HG03520 (cell line): Measurements from ENCODE around the gene FCHO1.
"Not testable (repeated sequence)": the region's sequence is repeated elsewhere in the genome, so short reads cannot be mapped to it uniquely, and the experiment has no call there.

Experiments used
- ATAC-seq: cut with Tn5 transposase; IDR thresholded peaks from one replicate; pipeline ENCODE4 v1.9.1; 2021; ENCODE audit warnings: mild to moderate bottlenecking, moderate library complexity; ENCODE audit not compliant: unreplicated experiment

Gene FCHO1

DNA sequence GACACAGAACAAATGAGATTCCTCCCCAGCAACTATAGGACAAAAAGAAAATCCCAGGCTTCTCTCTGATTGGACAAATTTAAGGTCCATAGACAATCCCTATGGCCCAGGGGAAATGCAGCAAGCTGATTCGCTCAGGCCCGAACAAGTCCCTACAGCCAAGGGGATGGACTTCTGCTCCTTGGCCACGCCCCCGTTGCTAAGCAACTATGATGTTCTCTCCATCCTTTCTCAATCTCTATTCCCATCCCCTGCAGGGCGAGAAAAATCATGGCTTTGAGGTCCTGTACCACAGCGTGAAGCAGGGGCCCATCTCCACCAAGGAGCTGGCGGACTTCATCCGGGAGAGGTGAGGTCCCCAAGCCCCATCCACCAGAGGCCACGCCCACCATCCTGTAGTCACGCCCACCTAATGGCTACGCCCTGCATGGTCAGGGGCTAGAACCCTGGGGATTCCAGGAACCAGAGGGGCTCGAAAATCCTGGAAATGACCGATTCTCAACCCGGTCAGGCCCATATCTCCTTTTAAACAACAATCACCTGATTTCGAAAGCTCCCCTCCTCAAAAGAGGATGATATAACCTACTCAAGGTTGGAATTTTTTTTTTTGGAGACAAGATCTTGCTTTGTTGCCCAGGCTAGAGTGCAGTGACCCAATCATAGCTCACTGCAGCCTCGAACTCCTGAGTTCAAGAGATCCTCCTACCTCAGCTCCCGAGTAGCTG is 11.4 kb downstream of the FCHO1 start:
- ATAC-seq = no peak

DNA sequence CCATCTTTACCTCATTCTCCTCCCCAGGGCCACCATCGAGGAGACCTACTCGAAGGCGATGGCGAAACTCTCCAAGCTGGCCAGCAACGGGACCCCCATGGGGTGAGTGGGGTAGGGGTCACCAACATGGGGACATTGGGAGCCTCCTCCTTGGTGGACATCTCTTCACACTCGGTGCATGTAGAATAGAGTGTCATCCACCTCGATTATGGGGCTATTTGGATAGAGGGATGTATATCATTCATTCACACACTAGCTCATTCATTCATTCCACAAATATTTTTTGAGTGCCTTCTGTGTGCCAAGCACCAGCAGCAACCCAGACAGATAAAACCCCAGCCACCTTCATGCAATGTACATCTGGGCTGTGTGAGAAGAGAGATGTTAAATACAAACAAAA is 13.1 kb downstream of the FCHO1 start:
- ATAC-seq = no peak

DNA sequence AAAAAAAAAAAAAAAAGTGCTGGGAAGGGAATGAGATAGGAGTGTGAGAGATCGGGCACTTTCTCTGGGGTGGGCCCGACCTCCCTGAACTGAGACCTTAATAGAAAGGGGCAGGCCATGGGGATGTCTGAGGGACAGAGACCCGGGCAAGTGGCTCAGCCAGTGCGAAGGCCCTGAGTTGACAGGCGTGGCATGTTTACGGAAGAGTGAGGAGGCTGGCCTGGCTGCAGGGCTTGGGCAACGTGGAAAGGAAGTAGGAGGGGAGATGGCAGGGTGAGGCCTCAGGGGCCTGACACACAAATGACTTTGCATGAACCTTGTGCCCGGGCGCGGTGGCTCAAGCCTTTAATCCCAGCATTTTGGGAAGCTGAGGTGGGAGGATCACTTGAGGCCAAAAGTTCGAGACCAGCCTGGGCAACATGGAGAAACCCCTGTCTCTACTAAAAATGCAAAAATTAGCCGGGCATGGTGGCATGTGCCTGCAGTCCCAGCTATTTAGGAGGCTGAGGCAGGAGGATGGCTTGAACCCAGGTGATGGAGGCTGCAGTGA is 13.9 kb downstream of the FCHO1 start:
- ATAC-seq = no peak

DNA sequence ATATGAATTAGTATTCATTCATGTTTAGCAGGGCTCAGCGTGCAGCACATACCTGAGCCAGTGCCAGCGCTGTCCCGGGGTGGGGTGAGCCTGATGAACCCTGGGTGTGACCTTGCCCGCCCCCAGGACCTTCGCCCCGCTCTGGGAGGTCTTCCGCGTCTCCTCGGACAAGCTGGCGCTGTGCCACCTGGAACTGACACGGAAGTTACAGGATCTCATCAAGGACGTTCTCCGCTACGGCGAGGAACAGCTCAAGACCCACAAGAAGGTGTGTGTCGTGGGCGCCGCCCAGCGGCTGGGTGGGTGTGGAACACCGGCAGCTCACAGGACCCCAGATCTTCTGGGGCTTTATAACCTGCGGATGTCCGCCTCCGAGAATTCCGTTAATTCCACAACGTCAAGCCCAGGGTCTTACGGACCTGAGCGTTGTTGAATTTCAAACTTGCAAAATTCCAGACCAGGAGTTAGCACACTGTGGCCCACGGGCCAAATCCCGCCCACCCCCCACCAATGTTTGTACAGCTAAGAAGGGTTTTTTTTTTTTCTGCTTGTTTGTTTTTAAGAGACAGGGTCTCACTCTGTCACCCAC is 15.4 kb downstream of the FCHO1 start:
- ATAC-seq = no peak

DNA sequence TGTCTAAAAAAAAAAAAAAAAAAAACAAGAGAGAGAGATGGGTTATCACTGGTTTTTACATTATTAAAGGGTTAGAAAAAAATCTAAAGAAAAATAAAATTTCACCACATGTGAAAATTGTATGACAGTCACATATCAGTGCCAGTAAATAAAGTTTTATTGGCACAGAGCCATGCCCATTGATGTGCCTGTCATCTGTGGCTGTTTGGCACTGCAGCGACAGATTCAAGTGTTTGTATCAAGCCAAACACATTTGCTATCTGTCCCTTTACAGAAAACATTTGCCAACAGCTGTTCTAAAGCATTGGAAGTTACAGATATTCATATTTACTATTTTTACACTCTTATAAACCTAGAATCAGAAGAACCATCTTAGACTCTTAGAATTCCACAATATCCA is 16.3 kb downstream of the FCHO1 start:
- ATAC-seq = no peak

DNA sequence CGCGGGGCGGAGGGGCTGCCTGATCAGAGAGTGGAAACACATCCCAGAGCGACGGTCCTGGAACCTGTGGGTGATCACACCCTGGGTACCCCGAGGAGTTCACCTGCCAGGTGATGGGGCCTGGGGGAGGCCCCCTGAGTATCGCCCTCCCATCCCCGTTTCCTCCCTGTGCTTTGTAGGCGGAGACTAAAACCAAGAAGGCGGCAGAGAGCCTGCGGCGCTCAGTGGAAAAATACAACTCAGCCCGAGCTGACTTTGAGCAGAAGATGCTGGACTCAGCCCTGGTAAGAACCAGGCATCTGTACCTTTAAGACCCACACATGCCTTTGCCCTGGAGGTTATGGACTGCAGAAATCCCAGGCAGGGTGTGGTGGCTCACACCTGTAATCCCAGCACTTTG is 19.3 kb downstream of the FCHO1 start:
- ATAC-seq = no peak

DNA sequence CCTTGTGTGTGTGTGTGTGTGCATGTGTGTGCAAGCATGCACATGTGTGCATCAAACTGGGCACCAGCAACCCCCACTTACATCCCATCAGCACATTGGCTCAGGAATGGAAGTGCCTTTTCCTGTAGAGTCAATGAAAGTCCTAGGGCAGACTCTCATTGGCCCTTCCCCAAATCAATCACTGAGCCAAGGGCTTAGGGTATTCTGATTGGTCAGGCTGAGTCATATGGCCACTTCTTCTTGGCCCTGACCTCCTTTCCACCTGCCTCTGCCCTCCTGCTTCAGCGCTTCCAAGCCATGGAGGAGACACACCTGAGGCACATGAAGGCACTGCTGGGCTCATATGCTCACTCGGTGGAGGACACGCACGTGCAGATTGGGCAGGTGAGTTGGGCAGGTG is 20.9 kb downstream of the FCHO1 start:
- ATAC-seq = no peak

DNA sequence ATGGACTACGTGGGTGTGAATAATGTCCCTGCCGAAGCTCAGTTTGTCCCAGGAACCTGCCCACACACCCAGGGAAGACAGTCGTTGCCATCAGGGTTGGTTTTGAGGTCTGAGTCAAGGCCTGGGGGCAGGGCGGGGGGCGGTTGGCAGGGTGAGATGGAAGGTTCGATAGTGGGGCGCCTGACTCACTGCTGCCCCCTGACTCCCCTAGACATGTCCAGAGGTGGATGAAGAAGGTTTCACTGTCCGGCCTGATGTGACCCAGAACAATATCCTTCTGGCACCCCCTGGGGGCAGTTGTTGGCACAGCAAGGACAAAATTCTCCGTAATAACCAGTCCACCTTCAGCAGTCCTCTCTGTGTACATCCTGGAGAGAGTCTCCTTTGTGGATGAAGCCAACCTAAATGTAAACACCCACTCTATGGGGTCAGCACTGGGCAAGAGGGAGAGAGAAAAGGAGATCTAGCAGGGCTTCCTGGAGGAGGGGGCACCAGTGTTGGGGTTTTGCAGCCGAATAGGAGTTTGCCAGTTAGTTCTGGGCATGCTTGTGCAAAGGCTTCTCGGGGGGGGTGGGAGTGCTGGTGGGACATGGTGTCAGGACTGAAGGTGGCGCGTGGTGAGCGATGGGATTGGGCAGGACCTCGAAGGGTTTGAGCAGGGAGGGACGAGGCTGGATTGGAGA is 24.1 kb downstream of the FCHO1 start:
- ATAC-seq = no peak

DNA sequence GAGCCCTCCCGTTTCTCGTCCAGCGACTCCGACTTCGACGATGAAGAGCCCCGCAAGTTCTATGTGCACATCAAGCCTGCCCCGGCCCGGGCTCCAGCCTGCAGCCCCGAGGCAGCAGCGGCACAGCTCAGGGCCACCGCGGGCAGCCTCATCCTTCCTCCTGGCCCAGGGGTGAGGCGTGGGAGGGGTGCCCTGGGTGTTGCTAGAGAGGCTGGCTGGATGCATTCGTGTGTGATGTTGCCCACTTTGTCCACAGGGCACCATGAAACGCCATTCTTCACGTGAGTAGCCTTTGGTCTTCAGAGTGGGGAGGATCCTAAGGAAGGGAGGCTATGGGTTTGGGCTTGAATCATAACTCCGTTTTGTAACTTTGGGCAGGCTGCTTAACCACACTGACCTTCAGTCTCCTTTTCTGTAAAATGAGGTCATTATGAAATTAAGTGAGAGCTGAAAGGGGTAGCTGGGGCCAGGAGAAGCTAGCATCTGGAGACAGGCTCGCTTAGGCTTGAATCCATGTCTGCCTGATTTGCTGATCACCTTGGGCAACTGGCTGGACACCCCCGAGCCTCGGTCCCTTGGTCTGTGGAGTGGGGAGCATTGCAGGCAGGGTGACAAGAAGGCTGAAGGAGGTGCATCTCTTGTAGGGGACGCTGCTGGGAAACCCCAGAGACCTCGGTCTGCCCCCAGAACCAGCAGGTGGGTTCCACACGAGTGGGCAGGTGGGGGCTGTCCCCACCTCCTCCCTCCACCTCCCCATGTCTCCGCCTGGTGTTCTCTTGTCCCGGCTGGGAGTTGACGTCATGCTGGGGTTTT is 24.9 kb downstream of the FCHO1 start:
- peak; percentile 57 for ATAC-seq

DNA sequence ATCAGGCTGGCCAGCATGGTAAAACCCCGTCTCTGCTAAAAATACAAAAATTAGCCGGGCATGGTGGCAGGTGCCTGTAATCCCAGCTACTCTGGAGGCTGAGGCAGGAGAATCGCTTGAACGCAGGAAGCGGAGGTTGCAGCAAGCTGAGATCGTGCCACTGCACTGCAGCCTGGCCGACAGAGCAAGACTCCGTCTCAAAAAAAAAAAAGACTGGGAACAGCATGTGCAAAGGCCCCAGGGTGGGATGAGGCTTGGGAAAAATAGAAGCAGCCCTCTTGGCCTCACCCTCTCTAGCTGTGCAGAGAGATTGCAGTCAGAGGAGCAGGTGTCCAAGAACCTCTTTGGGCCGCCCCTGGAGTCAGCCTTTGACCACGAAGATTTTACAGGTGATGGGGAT is 26.6 kb downstream of the FCHO1 start:
- not testable (repeated sequence) for ATAC-seq

DNA sequence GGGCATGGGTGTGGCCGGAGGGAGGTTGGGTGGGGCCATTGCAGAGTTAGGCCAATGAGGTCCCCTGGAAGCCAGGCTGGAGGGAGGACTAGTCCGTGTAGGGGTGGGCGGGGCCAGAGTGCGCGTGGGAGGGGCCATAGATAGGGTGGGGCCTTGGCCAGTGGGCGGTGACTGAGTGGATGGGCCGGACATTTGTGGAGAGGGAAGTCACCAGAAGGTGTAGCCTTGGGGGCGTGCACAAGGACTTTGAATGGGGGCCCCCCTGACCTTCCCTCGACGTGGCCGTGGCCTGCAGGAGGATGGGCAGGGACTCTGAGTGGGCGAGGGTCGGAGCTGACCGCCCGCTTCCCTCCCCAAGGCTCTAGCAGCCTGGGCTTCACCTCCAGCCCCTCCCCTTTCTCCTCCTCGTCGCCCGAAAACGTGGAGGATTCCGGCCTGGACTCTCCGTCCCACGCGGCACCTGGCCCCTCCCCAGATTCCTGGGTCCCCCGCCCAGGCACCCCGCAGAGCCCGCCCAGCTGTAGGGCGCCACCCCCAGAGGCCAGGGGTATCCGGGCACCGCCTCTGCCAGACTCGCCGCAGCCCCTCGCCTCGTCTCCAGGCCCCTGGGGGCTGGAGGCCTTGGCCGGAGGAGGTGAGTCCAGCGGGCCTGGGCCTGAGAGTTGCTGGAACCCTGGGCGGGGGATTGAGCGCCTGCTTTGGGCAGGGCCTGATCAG is 27.1 kb downstream of the FCHO1 start:
- ATAC-seq = no peak

DNA sequence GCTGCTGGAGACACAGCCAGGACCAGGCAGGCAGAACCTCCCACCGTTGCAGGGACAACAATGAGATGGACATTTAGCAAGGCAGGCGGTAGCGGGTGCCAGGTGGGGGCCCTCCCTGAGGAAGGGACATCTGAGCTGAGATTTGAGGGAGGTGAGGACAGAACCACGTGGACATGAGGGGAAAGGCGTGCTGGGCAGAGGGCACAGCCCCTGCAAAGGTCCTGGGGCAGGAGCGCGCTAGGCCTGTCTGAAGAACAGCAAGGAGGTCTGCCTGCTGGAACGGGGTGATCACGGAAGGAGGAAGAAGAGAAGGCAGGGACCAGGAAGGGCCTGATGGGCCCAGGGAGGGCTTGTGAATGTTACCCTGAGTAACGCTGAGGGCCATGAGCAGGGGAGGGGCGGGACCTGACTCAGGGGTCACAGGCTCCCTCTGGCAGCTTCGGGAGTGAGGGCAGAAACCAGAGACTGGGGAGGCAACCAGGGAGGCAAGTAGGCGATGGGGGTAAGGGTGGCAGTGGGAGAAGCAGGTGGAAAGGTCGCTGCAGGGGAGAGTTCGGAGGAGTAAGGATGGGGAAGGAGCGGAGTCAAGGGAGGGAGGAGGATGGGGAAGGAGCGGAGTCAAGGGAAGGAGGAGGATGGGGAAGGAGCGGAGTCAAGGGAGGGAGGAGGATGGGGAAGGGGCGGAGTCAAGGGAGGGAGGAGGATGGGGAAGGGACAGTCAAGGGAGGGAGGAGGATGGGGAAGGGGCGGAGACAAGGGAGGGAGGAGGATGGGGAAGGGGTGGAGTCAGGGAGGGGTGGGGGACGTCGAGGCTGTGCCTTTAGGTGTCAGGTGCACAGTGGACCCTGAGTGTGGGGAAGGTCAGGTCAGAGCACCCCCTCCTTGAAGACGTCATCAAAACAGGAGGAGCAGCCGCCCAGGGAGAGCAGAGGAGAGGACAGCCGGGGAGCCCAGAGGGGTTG is 28.0 kb downstream of the FCHO1 start:
- no peak for ATAC-seq

DNA sequence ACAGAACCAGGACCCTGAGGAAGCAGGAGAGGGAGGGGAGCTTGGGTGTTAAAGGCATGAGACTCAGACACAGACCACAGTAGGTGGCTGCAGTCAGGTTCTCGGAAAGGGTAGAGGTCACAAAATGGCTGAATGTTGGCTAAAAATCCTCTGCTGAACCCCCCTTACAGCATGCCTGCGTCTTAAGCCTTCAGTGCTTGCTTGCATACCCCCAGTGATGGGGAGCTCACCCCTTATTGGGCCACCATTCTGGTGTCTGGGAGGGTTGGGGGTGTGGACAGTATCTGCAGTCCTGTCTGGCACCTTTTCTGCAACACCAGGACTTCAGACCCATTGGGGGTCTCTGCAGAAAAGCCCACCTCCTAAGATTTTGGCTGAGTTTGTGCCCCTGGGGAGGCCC is 29.5 kb downstream of the FCHO1 start:
- no peak for ATAC-seq

DNA sequence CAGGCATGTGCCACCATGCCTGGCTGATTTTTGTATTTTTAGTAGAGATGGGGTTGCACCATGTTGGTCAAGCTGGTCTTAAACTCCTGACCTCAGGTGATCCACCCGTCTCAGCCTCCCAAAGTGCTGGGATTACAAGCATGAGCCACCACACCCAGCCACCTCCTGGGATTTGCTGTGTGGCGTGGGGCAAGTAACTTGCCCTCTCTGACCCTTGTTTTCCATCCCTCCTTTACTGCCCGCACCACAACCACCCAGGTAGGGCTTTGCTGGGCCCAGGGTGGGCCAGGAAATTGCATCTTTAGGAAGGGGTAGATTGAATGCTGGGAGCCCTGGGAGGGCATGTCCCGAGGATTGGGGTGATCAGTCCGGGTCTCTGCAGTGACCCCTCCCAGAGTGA is 32.4 kb downstream of the FCHO1 start:
- not testable (repeated sequence) for ATAC-seq

DNA sequence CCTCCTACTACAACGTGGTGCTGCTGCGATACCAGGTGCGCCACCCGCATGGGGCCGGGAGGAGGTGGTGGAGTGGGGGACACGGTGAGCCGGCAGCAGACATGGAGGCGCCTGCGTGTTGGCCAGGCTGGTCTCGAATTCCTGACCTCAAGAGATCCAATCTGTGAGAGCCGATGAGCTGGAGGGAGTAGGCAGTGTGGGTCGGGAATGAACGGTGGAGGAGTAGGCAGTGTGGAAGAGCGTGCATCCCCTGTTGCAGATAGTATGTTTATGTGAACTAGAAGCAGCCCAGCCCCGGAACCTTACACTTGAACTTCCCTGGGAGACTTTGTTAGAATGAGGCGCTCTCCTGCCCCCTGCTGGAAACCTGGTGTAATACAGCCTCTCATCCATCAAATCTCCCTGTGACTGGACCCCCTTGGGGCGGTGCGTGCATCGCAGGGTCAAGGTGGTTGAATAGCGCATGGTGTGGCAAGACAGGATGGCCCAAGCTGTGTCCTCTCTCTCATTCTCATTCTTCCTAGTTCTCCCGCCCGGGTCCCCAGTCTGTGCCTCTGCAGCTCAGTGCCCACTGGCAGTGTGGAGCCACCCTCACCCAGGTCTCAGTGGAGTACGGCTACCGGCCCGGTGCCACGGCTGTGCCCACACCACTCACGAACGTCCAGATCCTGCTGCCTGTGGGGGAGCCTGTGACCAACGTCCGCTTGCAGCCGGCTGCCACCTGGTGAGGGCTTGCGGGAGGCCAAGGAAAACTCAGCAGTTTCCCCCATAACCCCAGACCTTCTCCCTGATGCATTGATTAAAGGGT is 33.1 kb downstream of the FCHO1 start:
- ATAC-seq = no peak

DNA sequence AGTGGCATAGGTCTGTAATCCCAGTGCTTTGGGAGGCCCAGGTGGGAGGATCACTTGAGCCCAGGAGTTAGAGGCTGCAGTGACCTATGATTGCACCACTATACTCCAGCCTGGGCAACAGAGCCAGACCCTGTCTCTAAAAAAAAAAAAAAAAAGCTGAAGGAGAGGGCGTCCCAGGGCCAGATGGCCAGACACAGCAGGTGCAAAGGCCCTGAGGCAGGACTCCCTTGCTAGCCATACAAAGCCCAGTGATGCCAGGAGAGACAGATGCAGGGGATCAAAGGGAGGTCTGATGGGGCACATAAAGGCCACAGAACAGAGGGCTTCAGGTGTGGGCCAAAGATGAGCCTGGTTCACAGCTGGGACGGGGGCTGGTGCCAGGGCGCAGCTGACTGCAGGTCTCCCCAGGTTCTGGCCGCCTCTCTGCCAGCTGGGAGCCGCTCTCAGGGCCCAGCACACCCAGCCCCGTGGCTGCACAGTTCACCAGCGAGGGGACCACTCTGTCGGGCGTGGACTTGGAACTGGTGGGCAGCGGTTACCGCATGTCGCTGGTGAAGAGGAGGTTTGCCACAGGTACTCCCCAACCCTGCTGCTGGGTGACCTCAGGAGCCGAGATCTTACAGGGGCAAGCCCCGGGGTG is 36.1 kb downstream of the FCHO1 start:
- no peak for ATAC-seq

DNA sequence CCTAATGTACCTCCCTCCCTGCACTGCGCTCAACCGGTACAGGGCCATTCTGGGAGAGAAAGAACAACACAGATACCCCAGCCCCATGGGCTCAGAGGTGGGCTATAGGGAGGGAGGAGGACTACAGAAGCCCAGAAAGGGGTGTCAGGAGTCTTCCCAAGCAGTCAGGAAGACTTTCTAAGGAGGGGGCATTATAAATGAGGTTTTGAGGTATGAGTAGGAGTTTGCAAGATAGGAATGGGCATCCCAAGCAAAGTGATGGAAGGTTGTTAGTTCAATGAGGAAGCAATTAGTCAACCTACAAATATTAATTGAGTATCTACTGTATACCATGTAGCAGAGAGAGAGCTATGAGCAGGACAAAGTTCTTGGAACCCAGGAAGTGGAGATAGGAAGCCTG is 37.4 kb downstream of the FCHO1 start:
- no peak for ATAC-seq
